ENCODE measurements around the gene IL21R.
"Not testable (repeated sequence)": the region's sequence is repeated elsewhere in the genome, so short reads cannot be mapped to it uniquely, and the experiment has no call there.

IL21R gene

GRCh38 chr16:27377666-27378485, 24.1 kb upstream of the IL21R start:
- no peak for DNase-seq

GRCh38 chr16:27378871-27379481, 23.0 kb upstream of the IL21R start:
- no peak for DNase-seq

GRCh38 chr16:27379919-27380318, 22.1 kb upstream of the IL21R start:
- no peak for DNase-seq

- DNase-seq = no peak
Observed at GRCh38 chr16:27381236-27381635, 20.7 kb upstream of the IL21R start.

GRCh38 chr16:27381974-27382855, 19.8 kb upstream of the IL21R start:
- DNase-seq = no peak

- peak in 2 of 14 donors; percentile 10 to 38 for DNase-seq
Observed at GRCh38 chr16:27383556-27384243, 18.3 kb upstream of the IL21R start.

- DNase-seq = no peak
Observed at GRCh38 chr16:27384425-27384824, 17.5 kb upstream of the IL21R start.

GRCh38 chr16:27385398-27385797, 16.6 kb upstream of the IL21R start:
- DNase-seq = no peak

- DNase-seq = no peak
Observed at GRCh38 chr16:27386674-27387073, 15.3 kb upstream of the IL21R start.

GRCh38 chr16:27387724-27388123, 14.2 kb upstream of the IL21R start:
- DNase-seq = no peak

- no peak for DNase-seq
Observed at GRCh38 chr16:27389272-27389961, 12.6 kb upstream of the IL21R start.

- no peak for DNase-seq
Observed at GRCh38 chr16:27390151-27390550, 11.8 kb upstream of the IL21R start.

- DNase-seq = no peak
Observed at GRCh38 chr16:27392671-27393070, 9.3 kb upstream of the IL21R start.

- no peak for DNase-seq
Observed at GRCh38 chr16:27394516-27394915, 7.5 kb upstream of the IL21R start.

GRCh38 chr16:27398341-27398893, 3.6 kb upstream of the IL21R start:
- DNase-seq = not testable (repeated sequence)

GRCh38 chr16:27398894-27399853, 2.8 kb upstream of the IL21R start:
- DNase-seq = no peak

- no peak for DNase-seq
Observed at GRCh38 chr16:27399969-27400368, 2.0 kb upstream of the IL21R start.

GRCh38 chr16:27400751-27401620, 988 bp upstream of the IL21R start:
- no peak for DNase-seq

- no peak for DNase-seq
Observed at GRCh38 chr16:27402569-27402963, 592 bp downstream of the IL21R start.

All from C1 segment of cervical spinal cord (tissue), 14 donors.